C4-2B (cell line): Measurements from ENCODE around the gene SNX22.

Experiments used
- ZFX ChIP-seq: fragments of 450-650 bp; IDR thresholded peaks from 2 replicates; pipeline ENCODE4 v1.6.1; 2017
- TF ChIP-seq, protein P1 (sequence below): fragments of 450-650 bp; conservative IDR thresholded peaks from 2 replicates; pipeline ENCODE4 v1.5.1; 2017; ENCODE audit warnings: mild to moderate bottlenecking

DNA sequence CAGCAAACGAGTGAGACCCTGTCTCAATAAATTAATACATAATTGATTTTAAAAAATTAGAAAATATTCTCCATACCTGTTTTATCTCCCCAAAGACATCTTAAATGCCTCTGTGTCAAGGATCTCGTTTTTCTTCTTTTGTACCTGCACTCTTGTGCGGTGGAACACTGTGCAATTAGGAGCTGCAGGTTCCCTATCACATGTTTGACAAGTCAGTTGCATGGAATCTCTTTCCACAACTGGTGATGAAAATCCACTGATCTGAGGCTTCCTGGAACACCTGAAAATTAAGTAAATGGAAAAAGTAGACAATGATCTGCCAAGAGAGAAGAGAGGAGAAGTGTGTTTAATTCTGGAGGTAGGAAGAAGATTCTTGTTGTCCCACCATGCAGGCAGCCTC lies 3.0 kb upstream of the SNX22 start:
- TF ChIP-seq, protein P1, sequence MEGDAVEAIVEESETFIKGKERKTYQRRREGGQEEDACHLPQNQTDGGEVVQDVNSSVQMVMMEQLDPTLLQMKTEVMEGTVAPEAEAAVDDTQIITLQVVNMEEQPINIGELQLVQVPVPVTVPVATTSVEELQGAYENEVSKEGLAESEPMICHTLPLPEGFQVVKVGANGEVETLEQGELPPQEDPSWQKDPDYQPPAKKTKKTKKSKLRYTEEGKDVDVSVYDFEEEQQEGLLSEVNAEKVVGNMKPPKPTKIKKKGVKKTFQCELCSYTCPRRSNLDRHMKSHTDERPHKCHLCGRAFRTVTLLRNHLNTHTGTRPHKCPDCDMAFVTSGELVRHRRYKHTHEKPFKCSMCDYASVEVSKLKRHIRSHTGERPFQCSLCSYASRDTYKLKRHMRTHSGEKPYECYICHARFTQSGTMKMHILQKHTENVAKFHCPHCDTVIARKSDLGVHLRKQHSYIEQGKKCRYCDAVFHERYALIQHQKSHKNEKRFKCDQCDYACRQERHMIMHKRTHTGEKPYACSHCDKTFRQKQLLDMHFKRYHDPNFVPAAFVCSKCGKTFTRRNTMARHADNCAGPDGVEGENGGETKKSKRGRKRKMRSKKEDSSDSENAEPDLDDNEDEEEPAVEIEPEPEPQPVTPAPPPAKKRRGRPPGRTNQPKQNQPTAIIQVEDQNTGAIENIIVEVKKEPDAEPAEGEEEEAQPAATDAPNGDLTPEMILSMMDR = no peak
- no peak for TF ChIP-seq ZFX
